Measurements from ENCODE around the gene PPP1R9B.

PPP1R9B gene

DNA sequence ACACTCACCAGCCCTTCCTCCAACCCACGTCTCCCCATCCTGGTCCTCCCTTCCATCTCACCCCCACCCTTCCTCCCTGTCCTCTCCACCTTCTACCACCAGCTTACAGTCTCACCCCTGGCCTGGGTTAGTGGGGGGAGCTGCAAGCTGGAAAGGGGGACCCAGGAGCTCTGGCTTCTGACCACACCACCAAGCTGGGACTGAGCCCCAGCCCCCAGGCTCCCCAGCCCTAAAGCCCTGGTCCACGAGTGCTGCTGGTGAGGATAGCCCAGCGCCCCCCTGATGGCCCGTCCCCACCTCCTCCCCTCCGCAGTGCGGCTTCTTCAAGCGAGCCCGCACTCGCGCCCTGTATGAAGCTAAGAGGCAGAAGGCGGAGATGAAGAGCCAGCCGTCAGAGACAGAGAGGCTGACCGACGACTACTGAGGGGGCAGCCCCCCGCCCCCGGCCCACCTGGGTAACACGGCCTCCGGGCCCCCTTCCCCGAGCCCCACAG, 62.5 kb downstream of the PPP1R9B start:
- DNase-seq: no peak

- DNase-seq: no peak
Observed at GRCh38 chr17:50087246-50087911, 63.1 kb downstream of the PPP1R9B start.
